Neural cell (in vitro differentiated cells): ENCODE measurements around the gene BOD1.

Experiments used
- EZH2 ChIP-seq: fragments of 200-600, 300-800 bp; shearing (Covaris generic), sonication (generic); IDR thresholded peaks from 2 replicates; pipeline ENCODE4 v1.6.1; 2014; ENCODE audit warnings: antibody characterized with exemption, low read length, borderline replicate concordance, mild to moderate bottlenecking; ENCODE audit not compliant: insufficient read depth, poor library complexity, severe bottlenecking
- TF ChIP-seq, protein P1 (sequence below): fragments of 450-650 bp; IDR thresholded peaks from 2 replicates; pipeline ENCODE4 v1.5.1; 2014; ENCODE audit warnings: antibody characterized with exemption, mild to moderate bottlenecking, moderate library complexity; ENCODE audit not compliant: poor library complexity, severe bottlenecking

DNA sequence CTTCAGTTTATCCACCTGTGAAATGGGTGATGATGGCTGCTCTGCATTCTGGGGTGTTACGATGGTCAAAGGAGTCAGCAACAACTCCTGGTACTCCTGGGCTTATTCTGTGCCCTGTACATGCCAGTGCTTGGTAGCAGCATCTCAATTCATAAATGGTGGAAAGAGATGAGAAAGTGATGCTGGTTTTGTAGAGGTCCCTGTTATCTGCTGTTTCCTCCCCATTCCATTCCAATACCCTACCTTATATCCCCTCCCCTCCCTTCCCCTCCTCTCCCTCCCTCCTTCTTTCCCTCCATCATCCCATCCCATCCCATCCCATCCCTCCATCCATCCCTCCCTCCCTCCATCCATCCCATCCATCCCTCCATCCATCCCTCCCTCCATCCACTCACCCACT is 19.1 kb downstream of the BOD1 start:
- TF ChIP-seq, protein P1, sequence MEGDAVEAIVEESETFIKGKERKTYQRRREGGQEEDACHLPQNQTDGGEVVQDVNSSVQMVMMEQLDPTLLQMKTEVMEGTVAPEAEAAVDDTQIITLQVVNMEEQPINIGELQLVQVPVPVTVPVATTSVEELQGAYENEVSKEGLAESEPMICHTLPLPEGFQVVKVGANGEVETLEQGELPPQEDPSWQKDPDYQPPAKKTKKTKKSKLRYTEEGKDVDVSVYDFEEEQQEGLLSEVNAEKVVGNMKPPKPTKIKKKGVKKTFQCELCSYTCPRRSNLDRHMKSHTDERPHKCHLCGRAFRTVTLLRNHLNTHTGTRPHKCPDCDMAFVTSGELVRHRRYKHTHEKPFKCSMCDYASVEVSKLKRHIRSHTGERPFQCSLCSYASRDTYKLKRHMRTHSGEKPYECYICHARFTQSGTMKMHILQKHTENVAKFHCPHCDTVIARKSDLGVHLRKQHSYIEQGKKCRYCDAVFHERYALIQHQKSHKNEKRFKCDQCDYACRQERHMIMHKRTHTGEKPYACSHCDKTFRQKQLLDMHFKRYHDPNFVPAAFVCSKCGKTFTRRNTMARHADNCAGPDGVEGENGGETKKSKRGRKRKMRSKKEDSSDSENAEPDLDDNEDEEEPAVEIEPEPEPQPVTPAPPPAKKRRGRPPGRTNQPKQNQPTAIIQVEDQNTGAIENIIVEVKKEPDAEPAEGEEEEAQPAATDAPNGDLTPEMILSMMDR: no peak
- no peak for TF ChIP-seq EZH2
